Endothelial cell of umbilical vein (primary cell): ENCODE results near the gene PAPLN.

Source experiments
- POLR2A ChIP-seq: IDR thresholded peaks from 2 replicates; pipeline ENCODE4 v1.6.1; 2012; ENCODE audit warnings: low read depth, mild to moderate bottlenecking, control low read depth, low read length
- TF ChIP-seq, protein P1 (sequence below), 2 donors: IDR thresholded peaks; 1 replicate in 1 of 2; 2 replicates in 1 of 2; pipeline ENCODE4 v1.5.1; 2011; ENCODE audit warnings: low read length in 2 of 2, mild to moderate bottlenecking in 2 of 2, moderate library complexity in 2 of 2, control low read depth in 1 of 2, inconsistent platforms in 1 of 2, low read depth in 1 of 2; ENCODE audit not compliant: insufficient read depth in 1 of 2; ENCODE audit errors: extremely low read depth in 1 of 2

DNA sequence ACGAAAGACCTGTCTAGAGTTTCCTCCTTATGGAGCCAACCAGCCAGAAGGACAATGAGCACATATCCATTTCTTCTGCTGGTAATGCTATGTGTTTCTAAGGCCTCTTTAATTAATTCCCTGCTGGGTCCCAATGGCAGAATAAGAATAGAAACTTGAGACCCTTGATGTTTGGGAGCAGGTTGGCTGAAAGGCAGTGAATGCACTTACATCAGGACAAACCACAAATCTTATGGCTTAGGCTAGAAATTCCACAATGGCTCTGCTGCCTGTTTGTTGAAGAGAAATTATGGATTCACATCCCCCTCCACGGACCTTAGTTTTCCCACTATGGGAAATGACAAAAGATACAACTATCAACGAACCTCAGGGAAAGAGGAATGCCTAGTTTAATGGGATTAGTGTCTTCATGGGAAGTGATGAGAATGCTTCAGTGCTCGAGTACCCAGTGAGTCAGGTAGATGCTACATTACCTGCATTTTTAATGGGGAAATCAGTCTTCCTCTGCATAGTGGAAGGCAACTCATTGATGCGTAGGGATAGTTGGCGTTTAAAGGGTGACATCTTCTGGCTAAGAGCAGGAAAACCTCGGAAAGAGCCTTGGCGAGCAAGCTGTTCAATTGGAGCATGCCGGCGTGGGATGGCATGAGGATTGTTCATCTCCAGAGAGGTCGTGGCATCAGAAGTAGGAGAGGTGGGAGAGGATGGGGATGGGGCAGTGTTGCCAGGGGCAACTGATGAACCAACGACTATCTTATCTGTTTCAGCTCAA is 46.5 kb downstream of the PAPLN start:
- TF ChIP-seq, protein P1, sequence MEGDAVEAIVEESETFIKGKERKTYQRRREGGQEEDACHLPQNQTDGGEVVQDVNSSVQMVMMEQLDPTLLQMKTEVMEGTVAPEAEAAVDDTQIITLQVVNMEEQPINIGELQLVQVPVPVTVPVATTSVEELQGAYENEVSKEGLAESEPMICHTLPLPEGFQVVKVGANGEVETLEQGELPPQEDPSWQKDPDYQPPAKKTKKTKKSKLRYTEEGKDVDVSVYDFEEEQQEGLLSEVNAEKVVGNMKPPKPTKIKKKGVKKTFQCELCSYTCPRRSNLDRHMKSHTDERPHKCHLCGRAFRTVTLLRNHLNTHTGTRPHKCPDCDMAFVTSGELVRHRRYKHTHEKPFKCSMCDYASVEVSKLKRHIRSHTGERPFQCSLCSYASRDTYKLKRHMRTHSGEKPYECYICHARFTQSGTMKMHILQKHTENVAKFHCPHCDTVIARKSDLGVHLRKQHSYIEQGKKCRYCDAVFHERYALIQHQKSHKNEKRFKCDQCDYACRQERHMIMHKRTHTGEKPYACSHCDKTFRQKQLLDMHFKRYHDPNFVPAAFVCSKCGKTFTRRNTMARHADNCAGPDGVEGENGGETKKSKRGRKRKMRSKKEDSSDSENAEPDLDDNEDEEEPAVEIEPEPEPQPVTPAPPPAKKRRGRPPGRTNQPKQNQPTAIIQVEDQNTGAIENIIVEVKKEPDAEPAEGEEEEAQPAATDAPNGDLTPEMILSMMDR (IDR thresholded peaks at IDR 0.05; ENCODE audit: extremely low read depth in 1 of 2, insufficient read depth in 1 of 2, low read depth in 1 of 2, low read length in 2 of 2): peak in 1 of 2 donors; percentile 25
- TF ChIP-seq POLR2A: no peak
